ENCODE results near the gene DMTF1.
"Not testable (repeated sequence)": the region's sequence is repeated elsewhere in the genome, so short reads cannot be mapped to it uniquely, and the experiment has no call there.

Gene DMTF1

DNA sequence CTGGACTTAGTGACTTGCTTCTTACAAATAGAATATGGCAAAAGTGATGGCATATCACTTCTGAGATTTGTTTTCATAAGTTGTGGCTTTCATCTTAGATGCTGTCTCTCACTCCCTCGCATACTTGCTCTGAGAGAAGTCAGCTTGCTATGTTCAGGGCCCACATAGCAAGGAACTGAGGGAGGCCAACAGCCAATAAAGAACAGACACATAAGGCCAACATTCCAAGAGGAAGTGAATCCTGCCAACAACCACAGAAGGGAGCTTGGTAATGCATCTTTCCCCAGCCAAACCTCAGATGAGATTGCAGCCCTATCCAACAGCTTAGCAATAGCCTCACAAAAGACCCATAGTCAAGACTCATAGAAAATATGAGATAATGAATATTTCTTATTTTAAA is 39.2 kb upstream of the DMTF1 start:
- TF ChIP-seq, protein P1, sequence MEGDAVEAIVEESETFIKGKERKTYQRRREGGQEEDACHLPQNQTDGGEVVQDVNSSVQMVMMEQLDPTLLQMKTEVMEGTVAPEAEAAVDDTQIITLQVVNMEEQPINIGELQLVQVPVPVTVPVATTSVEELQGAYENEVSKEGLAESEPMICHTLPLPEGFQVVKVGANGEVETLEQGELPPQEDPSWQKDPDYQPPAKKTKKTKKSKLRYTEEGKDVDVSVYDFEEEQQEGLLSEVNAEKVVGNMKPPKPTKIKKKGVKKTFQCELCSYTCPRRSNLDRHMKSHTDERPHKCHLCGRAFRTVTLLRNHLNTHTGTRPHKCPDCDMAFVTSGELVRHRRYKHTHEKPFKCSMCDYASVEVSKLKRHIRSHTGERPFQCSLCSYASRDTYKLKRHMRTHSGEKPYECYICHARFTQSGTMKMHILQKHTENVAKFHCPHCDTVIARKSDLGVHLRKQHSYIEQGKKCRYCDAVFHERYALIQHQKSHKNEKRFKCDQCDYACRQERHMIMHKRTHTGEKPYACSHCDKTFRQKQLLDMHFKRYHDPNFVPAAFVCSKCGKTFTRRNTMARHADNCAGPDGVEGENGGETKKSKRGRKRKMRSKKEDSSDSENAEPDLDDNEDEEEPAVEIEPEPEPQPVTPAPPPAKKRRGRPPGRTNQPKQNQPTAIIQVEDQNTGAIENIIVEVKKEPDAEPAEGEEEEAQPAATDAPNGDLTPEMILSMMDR (conservative IDR thresholded peaks at IDR 0.05; ENCODE audit: low read length) = no peak
- no peak overlapping the region for H3K4me3 ChIP-seq (ENCODE audit: low read length)
- DNase-seq (ENCODE audit: low read depth) = peak; percentile 42

DNA sequence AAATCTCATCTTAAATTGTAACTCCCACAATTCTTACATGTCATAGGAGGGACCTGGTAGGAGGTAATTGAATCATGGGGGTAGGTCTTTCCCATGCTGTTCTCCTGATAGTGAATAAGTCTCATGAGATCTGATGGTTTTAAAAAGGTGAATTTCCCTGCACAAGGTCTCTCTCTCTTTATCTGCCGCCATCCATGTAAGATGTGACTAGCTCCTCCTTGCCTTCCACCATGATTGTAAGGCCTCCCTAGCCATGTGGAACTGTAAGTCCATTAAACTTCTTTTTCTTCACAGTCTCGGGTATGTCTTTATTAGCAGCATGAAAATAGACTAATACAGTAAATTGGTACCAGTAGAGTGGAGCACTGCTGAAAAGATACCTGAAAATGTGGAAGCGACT is 38.3 kb upstream of the DMTF1 start:
- H3K4me3 ChIP-seq (ENCODE audit: low read length); DNase-seq (ENCODE audit: low read depth): not testable (repeated sequence)

DNA sequence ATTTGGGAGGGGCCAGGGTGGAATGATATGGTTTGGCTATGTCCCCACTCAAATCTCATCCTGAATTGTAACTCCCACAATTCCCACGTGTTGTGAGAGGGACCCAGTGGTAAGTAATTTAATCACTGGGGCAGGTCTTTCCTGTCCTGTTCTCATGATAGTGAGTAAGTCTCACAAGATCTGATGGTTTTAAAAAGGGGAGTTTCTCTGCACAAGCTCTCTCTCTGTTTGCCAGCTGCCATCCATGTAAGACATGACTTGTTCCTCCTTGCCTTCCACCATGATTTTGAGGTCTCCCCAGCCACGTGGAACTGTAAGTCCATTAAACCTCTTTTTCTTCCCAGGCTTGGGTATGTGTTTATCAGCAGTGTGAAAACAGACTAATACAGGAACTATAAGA is 36.5 kb upstream of the DMTF1 start:
- H3K4me3 ChIP-seq (ENCODE audit: low read length); DNase-seq (ENCODE audit: low read depth): not testable (repeated sequence)

DNA sequence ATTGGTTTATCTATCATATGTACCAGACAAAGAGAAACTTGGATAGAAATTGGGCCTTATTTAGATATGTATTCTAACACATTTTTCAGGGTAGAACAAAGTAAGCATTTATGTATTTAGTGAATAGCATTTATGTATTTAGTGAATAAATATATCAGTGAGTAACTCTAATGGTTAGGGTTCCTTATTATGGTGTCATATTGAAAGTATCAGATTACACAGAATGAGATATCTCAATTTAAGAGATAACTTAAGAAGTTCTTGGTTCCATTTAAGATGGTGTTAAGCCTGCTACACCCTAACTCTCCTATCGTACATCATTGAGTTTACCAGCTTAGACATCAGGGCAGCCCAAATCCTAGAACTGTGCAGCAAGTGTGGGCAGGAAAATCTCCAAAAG is 35.9 kb upstream of the DMTF1 start:
- DNase-seq (ENCODE audit: low read depth) = no peak
- H3K4me3 ChIP-seq (ENCODE audit: low read length) = no peak overlapping the region
- TF ChIP-seq, protein P1 (conservative IDR thresholded peaks at IDR 0.05; ENCODE audit: low read length) = no peak

DNA sequence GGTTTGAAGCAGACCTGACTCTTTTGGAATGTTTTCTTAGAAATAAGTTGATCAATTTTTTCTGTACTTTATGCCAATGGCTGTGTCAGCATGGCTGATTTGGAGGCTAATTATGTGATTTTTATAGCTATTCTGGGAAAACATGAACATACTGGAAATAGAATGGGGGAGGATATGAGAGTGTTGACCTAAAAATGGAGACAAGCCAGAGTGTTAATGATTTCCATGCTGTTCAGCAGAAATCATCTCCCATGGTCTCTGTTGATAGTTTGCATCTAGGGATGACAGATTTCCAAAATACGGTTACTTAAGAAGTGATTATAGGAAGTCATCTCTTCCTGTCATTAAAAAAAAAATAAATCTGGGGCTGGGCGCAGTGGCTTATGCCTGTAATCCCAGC is 32.7 kb upstream of the DMTF1 start:
- no peak overlapping the region for H3K4me3 ChIP-seq (ENCODE audit: low read length)
- TF ChIP-seq, protein P1 (conservative IDR thresholded peaks at IDR 0.05; ENCODE audit: low read length) = no peak
- peak; percentile 53 for DNase-seq (ENCODE audit: low read depth)

DNA sequence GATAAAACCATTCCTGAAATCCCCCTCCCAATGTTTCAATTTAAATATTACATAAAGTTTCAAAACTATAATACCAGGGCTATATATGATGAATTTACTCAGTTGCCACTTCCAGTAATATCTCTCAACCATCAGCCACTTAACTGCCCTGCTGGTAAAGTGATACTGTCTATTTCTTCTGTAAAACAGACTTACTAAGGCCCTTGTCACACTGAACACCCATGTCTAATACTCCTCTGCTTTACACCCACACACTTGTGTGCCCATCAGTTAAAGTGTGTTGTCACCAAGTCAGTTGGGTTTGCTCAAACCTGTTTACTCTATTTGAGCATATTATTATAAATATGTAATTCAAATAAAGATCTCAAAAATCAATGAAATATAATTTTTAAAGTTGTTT is 29.1 kb upstream of the DMTF1 start:
- no peak overlapping the region for H3K4me3 ChIP-seq (ENCODE audit: low read length)
- TF ChIP-seq, protein P1 (conservative IDR thresholded peaks at IDR 0.05; ENCODE audit: low read length) = no peak
- DNase-seq (ENCODE audit: low read depth) = no peak

DNA sequence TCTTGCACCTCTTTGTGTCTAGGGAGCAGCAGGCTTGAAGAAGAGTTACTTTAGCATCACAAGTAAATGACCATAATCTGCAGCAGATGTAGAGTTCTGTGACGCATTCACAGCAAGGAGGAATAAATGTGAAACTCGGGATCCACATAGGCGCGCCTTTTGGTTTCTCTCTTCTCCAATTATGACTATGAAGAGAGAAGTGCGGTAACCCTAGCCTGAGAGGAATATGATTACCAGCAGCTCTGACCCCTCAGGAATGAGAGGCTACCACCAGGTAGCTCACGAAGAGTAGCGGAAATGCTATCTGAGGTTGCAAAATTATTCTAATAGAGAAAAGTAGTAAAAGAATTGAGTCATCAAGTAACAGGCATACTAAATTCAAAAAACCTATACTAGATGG is 25.2 kb upstream of the DMTF1 start:
- TF ChIP-seq, protein P1 (conservative IDR thresholded peaks at IDR 0.05; ENCODE audit: low read length) = no peak
- no peak for DNase-seq (ENCODE audit: low read depth)
- H3K4me3 ChIP-seq (ENCODE audit: low read length) = no peak overlapping the region

DNA sequence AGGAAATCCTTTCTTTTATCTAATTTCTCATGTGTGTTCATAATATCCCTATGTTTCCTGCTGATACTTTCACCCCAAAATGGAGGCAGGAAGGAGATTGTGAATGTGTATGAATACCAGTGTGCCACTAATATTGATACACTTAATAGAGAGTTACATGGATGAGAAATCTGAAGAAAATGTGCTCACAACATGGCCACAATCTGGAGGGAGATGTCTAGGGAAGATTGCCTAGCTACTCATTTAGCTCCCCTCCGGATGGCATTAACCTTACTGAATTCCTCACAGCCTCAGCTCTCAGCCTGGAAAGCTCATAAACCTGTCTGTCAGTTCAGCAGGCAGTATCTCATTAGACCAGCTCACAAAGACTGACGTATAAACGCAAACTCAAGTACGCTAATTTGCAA is 23.4 kb upstream of the DMTF1 start:
- DNase-seq (ENCODE audit: low read depth) = no peak
- no peak overlapping the region for H3K4me3 ChIP-seq (ENCODE audit: low read length)
- TF ChIP-seq, protein P1 (conservative IDR thresholded peaks at IDR 0.05; ENCODE audit: low read length) = no peak

All from AG10803 (cell line).